Measurements from ENCODE around the gene HNRNPH3.

HNRNPH3 gene

DNA sequence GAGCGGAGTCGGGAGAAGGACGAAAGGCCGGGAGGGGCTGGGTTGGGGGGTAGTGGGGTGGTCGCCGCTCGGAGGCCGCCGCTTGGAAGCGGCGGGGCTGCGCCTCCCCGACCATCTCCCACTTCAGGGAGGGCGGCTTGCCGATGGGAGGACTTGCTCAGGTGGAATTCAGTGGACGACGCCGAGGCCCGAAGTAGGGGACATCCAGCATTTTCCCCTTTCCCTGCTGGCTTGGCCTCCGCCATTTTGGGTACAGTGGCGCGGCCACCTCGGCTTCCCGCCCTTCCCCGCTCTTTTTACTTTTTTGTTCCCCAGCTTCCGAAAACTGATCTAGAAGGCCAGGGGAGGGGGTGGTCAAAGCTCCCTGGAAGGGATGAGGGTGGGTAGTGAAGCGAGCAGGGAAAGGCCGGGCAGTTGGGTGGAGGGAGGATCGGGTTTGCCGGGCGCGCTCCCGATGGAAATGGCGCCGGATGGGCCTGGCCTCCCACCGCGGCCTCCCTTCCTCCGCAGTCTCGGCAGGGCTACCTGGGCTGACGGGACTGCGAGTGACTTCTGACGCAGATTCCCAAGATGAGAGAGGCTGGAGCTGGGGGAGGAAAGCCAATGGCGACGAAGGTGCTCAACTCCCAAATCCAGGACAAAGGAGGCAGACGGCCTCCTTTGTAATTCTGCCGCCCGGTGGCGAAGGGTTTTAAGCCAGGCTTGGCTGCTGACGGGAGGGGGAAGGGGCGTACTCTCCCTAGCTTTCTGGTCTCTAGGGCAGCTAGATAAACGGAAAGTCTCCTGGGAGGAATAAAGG lies 594 bp downstream of the HNRNPH3 start, which contains the start of gene PBLD:
Gene PBLD (minus strand): TSS at position 670 of the 799 bp plus-strand sequence. CDS start 26,084 bp downstream, outside the sequence.
- peak; percentile 86 for DNase-seq

GRCh38 chr10:68333058-68333395 lies 1.2 kb downstream of the HNRNPH3 start:
- no peak for DNase-seq

- DNase-seq: no peak
These were observed 1.9 kb downstream of the HNRNPH3 start for GRCh38 chr10:68333440-68334431.

- no peak for DNase-seq
These were observed 3.0 kb downstream of the HNRNPH3 start for GRCh38 chr10:68334672-68335467.

GRCh38 chr10:68336754-68337351 lies 5.0 kb downstream of the HNRNPH3 start:
- DNase-seq: no peak

DNA sequence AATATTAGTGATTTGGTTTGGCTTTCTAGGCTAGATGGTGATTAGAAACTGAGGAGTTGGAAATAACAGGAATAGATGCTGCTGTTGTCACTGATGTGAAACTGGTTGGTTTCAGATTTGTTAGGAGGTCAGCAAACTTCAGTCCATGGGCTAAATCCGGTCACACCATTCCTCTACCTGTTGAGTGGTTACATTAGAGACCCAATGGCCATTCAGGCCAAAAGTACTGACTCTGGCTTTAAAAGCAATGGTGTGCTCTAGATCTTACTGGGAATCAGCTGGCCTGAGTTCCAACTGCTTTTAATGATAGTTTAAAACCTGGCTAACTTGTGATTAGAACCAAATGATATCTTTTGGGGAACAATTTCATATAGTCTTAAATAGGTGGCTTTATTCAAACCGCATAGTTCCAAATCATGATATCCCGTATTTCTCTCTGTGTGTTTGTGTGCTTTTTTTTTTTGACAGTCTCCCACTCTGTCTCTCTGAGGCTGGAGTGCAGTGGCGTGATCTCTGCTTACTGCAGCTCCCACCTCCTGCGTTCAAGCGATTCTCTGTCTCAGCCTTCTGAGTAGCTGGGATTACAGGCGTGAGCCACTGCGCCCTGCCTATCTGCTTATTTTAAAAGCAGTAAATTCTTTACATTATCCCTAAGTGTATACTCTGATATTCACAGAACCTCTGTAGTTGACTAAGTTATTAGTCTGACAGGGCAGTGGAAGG lies 8.7 kb downstream of the HNRNPH3 start:
- no peak for DNase-seq

- no peak for DNase-seq
These were observed 11.1 kb downstream of the HNRNPH3 start for GRCh38 chr10:68342909-68343516.

GRCh38 chr10:68345621-68346020 lies 13.8 kb downstream of the HNRNPH3 start:
- DNase-seq: no peak

GRCh38 chr10:68346774-68347173 lies 14.9 kb downstream of the HNRNPH3 start:
- no peak for DNase-seq

DNA sequence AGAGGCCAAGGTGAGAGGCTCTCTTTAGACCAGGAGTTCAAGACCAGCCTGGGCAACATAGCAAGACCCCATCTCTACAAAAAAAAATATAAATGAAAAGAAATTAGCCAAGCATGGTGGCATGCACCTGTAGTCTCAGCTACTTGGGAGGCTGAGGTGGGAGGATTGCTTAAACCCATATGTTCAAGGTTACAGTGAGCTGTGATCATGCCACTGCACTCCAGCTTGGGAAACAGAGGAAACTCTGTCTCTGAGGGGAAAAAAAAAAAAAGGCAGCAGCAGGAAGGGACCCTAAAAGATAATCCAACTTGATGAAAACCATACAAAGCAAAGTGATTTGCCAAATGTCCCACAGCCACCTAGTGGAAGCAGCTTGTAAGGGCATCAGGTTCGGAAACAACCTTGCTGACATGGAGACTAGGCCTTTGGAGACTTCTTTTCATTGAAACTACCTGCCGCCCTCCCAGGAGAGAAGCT lies 16.4 kb downstream of the HNRNPH3 start:
- DNase-seq: peak; percentile 45

DNA sequence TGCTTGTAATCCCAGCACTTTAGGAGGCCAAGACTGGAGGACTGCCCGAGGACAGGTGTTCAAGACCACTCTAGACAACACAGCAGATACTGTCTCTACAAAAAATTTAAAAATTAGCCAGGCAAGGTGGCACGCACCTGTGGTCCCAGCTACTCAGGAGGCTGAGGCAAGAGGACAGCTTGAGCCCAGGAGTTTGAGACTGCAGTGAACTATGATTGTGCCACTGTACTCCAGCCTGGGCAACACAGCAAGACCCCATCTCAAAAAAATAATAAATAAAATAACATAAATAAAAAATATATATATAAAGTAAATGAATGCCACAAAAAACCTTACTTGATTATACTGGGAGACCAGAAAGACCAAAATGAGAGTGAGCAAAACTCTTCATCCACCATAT lies 21.7 kb downstream of the HNRNPH3 start:
- no peak for DNase-seq

DNA sequence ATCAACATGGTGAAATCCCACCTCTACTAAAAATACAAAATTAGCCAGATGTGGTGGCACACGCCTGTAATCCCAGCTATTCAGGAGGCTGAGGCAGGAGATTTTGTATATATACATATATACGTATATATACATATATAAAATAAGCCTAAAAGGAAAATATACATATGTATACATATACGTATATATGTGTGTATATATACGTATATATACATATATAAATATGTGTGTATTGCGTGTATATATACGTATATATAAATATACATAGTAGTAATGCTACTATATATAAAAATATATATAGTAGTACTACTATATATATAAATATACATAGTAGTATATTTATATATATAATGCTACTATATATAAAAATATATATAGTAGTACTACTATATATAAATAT lies 27.3 kb downstream of the HNRNPH3 start:
- DNase-seq: no peak

DNA sequence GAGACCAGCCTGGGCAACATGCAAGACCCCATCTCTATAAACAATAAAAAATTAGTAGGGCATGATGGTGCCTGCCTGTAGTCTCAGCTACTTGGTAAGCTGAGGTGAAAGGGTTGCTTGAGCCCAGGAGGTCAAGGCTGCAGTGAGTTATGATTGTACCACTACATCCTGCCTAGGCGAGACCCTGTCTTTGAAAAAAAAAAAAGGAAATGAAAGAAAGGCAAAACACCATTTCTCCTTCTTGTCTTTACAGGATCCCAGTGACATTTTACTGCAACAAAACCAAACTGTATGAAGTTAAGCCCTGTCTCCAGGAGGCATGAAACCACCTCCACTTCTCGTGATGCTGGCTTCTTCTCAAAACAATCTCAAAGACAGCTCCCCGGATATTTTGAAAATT lies 30.7 kb downstream of the HNRNPH3 start:
- no peak for DNase-seq

- no peak for DNase-seq
These were observed 32.4 kb downstream of the HNRNPH3 start for GRCh38 chr10:68364101-68364886.

DNA sequence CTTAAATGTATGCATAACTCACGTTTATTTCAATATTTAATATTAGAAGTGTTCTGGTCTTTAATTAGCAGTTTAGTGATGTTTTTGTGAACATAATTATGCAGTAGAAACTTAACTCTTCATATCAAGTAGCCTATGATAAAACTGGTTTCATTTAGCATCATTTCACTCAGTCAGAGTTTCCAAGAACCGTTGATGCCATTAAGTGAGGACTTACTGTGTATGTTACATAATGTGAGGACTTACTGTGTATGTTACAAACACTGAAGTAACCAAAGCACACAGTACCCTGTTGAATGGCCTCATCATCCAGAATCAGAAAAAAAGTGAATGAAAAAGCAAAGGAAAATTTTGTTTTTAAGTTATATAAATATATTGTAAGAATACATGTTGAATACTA lies 33.7 kb downstream of the HNRNPH3 start:
- no peak for DNase-seq

DNA sequence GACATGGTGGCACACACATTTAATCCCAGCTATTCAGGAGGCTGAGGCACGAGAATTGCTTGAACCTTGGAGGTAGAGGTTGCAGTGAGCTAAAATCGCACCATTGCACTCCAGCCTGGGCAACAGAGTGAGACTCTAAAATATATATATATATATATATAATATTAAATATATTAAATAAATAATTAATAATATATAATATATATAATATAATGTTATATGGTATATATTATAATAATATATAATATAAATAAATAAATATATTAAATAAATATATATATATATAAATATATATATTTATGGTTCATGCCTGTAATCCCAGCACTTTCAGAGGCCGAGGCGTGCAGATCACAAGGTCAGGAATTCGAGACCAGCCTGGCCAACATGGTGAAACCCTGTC lies 34.7 kb downstream of the HNRNPH3 start:
- DNase-seq: no peak

DNA sequence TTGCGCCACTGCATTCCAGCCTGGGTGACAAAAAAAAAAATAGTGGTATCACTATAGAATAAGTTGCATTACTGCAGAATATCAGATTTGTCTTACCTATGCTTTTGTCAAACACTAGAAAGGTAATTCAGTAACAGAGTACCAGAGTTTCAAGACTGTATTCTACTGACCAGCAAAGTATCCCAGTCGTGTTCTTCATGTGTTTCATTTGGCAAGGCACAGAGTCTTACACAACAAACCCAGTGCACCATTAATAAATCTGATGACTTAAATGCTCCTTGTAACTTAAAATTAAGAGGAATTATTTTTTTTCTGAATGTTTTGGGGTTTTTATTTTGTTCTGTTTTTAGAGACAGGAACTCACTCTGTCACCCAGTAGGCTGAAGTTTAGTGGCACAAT lies 35.3 kb downstream of the HNRNPH3 start:
- DNase-seq: no peak

GRCh38 chr10:68371604-68372003 lies 39.7 kb downstream of the HNRNPH3 start:
- DNase-seq: no peak

- no peak for DNase-seq
These were observed 53.9 kb downstream of the HNRNPH3 start for GRCh38 chr10:68385740-68386139.

Data from right forelimb (tissue), 1 donor.